ENCODE data around the gene ATP10B. TPM values are rescaled to one million over a fixed set of nuclear protein-coding genes. Genes with fewer than 3 reads are reported as not detected.

ATP10B gene
- total RNA-seq, 2 experiments from 2014 or later, result not detected

DNA sequence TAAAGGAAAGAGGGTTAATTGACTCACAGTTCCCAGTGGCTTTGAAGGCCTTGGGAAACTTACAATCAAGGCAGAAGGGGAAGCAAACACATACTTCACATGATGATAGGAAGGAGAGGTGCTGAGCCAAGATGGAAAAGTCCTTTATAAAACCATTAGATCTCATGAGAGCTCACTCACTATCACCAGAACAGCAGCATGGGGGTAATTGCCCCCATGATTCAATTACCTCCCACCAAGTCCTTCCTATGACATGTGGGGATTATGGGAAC, 330.7 kb downstream of the ATP10B start:
- no peaks in the 10 kb centered on the region for H3K4me1 Mint-ChIP-seq (ENCODE audit: low read depth)
- intact Hi-C loops (cut with DNase I, micrococcal nuclease), result no loop called here
- no peaks in the 10 kb centered on the region for H3K27me3 ChIP-seq (ENCODE audit: control insufficient read depth in 1 of 2, insufficient read depth in 2 of 2, low read length in 2 of 2)
- H3K9me3 ChIP-seq (ENCODE audit: control insufficient read depth in 1 of 2, insufficient read depth in 1 of 2, low read length in 2 of 2), result no peaks in the 10 kb centered on the region
- H3K27me3 Mint-ChIP-seq, result no peaks in the 10 kb centered on the region
- H3K4me3 Mint-ChIP-seq, result no peak overlapping the region
- no peaks in the 10 kb centered on the region for H3K36me3 Mint-ChIP-seq (ENCODE audit: low read depth)
- no peaks in the 10 kb centered on the region for H3K9me3 Mint-ChIP-seq
- H3K27ac ChIP-seq (ENCODE audit: low read depth in 1 of 2, low read length in 2 of 2), result no peak overlapping the region
- no peak for DNase-seq
- no peak for ATAC-seq (ENCODE audit: poor library complexity)
- ChIA-PET CTCF (no interaction called here), POLR2A (no interaction called here)
- H3K4me3 ChIP-seq (ENCODE audit: low read length), result no peak overlapping the region
- no peak overlapping the region for H3K27ac Mint-ChIP-seq
- H3K4me1 ChIP-seq (ENCODE audit: insufficient read depth, low read length), result no peaks in the 10 kb centered on the region
- H3K36me3 ChIP-seq (ENCODE audit: insufficient read depth, low read length), result no peaks in the 10 kb centered on the region
- TF ChIP-seq CTCF (IDR thresholded peaks at IDR 0.05), result no peak

GRCh38 chr5:160520609-160521391, 331.2 kb downstream of the ATP10B start:
- H3K4me3 ChIP-seq (ENCODE audit: low read length), result no peak overlapping the region
- TF ChIP-seq CTCF (IDR thresholded peaks at IDR 0.05), result no peak
- no peaks in the 10 kb centered on the region for H3K27me3 Mint-ChIP-seq
- no peaks in the 10 kb centered on the region for H3K36me3 ChIP-seq (ENCODE audit: insufficient read depth, low read length)
- intact Hi-C loops (cut with DNase I, micrococcal nuclease), result no loop called here
- no peak overlapping the region for H3K4me3 Mint-ChIP-seq
- no peak overlapping the region for H3K27ac Mint-ChIP-seq
- ATAC-seq (ENCODE audit: poor library complexity) (no peak), DNase-seq (no peak)
- H3K9me3 ChIP-seq (ENCODE audit: control insufficient read depth in 1 of 2, insufficient read depth in 1 of 2, low read length in 2 of 2), result no peaks in the 10 kb centered on the region
- H3K36me3 Mint-ChIP-seq (ENCODE audit: low read depth), result no peaks in the 10 kb centered on the region
- CTCF ChIA-PET, result no interaction called here
- POLR2A ChIA-PET, result no interaction called here
- no peaks in the 10 kb centered on the region for H3K4me1 ChIP-seq (ENCODE audit: insufficient read depth, low read length)
- H3K27me3 ChIP-seq (ENCODE audit: control insufficient read depth in 1 of 2, insufficient read depth in 2 of 2, low read length in 2 of 2), result no peaks in the 10 kb centered on the region
- H3K9me3 Mint-ChIP-seq, result no peaks in the 10 kb centered on the region
- H3K4me1 Mint-ChIP-seq (ENCODE audit: low read depth), result no peaks in the 10 kb centered on the region
- H3K27ac ChIP-seq (ENCODE audit: low read depth in 1 of 2, low read length in 2 of 2), result no peak overlapping the region

DNA sequence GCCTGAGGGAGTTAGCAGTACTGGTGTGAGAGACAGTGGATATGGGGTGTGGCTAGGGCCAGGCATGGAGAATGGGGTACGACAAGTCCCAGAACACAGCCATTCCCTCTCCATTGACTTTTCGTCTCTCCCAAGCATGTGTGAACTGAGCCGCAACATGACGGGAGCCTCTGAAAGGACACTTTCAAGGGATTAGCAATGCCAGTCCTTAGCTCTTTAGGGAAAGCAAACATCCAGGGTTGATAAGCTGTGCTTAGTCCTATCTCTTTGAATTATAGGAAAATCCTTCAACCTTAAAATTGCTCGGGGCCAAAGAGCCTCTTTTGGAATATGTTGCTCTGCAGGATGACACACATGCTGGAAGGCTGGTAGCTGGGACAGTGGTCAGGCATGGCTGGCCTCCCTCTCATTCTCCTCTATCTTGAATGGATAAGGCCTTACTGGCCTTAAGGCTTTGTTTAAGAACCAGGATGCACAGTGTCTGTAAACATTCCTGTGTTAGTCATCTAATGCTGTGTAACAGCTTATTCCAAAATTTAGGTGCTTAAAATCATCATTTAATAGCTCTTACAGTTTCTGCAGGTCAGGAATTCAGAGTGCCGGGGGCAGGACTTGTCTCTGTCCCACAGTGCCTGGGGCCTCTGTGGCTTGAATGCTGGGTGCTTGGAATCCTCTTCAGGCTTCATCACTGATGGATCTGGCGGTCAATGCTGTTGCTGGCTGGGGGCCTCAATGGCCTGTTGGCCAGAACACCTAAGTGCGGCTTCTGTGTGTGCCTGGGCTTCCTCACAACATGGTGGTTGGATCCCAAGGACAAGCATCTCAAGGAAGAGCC, 335.1 kb downstream of the ATP10B start:
- ATAC-seq (ENCODE audit: poor library complexity), result no peak
- Histone ChIP-seq H3K27me3 (ENCODE audit: control insufficient read depth in 1 of 2, insufficient read depth in 2 of 2, low read length in 2 of 2) (no peaks in the 10 kb centered on the region), H3K4me3 (ENCODE audit: low read length) (no peak overlapping the region), H3K4me1 (ENCODE audit: insufficient read depth, low read length) (no peaks in the 10 kb centered on the region), H3K36me3 (ENCODE audit: insufficient read depth, low read length) (no peaks in the 10 kb centered on the region), H3K27ac (ENCODE audit: low read depth in 1 of 2, low read length in 2 of 2) (no peak overlapping the region), H3K9me3 (ENCODE audit: control insufficient read depth in 1 of 2, insufficient read depth in 1 of 2, low read length in 2 of 2) (no peaks in the 10 kb centered on the region)
- CTCF ChIA-PET, result no interaction called here
- Mint-ChIP-seq H3K9me3 (no peaks in the 10 kb centered on the region), H3K36me3 (ENCODE audit: low read depth) (no peaks in the 10 kb centered on the region), H3K4me1 (ENCODE audit: low read depth) (no peaks in the 10 kb centered on the region), H3K27me3 (no peaks in the 10 kb centered on the region), H3K27ac (no peak overlapping the region), H3K4me3 (no peak overlapping the region)
- TF ChIP-seq CTCF (IDR thresholded peaks at IDR 0.05), result no peak
- POLR2A ChIA-PET, result no interaction called here
- DNase-seq, result no peak
- intact Hi-C loops (cut with DNase I, micrococcal nuclease), result no loop called here
